Panc1 (cell line): ENCODE measurements around the gene DTX3. TPM values are rescaled to one million over a fixed set of nuclear protein-coding genes. Genes with fewer than 3 reads are reported as not detected.

Source experiments
- ATAC-seq: fragments of 200-7000 bp; cut with Tn5 transposase; 2 replicates; pipeline ENCODE4 v1.9.1; 2020; ENCODE audit warnings: mild to moderate bottlenecking, moderate library complexity
- BruUV-seq: library from RNA; stranded (reverse); fragments of 400-500 nt; replicated peaks from 2 replicates; lab custom pipeline; 2021; lab: Mats Ljungman, UMichigan
- CTCF ChIA-PET: fragments of 300-600 bp; sonication (Branson Sonifier 250); formaldehyde crosslinking; loops from one replicate; lab custom pipeline; 2022; ENCODE audit warnings: antibody characterized with exemption; lab: Charles Lee
- POLR2A ChIA-PET: fragments of 300-600 bp; sonication (Branson Sonifier 250); formaldehyde crosslinking; loops from one replicate; lab custom pipeline; 2022; ENCODE audit warnings: antibody characterized with exemption; lab: Charles Lee
- DNase-seq: peaks from one replicate; pipeline ENCODE4 v3.0.0-alpha.2; 2010; ENCODE audit warnings: low read depth, low spot score
- H3K27ac ChIP-seq: 2 replicates; pipeline ENCODE4 v1.5.1; 2011; ENCODE audit warnings: mild to moderate bottlenecking, low read length, inconsistent platforms
- H3K27me3 ChIP-seq: fragments of 200-500 bp; sonication (Bioruptor generic); 2 replicates; pipeline ENCODE4 v1.6.0; 2014; ENCODE audit warnings: low read length, inconsistent platforms; ENCODE audit not compliant: control insufficient read depth, insufficient read depth
- H3K36me3 ChIP-seq: fragments of 200-500 bp; sonication (Bioruptor generic); 2 replicates; pipeline ENCODE4 v1.5.1; 2014; ENCODE audit warnings: inconsistent platforms, mild to moderate bottlenecking, low read length, moderate library complexity; ENCODE audit not compliant: control insufficient read depth, insufficient read depth
- H3K4me1 ChIP-seq: 2 replicates; pipeline ENCODE4 v1.5.1; 2011; ENCODE audit warnings: inconsistent platforms, mild to moderate bottlenecking, low read length, moderate library complexity; ENCODE audit not compliant: control insufficient read depth, insufficient read depth
- H3K4me3 ChIP-seq, 2 experiments: 2 replicates each; pipeline ENCODE4 v1.5.1; 2011 to 2012; ENCODE audit warnings: low read depth in 2 of 2, low read length in 2 of 2, mild to moderate bottlenecking in 2 of 2, inconsistent platforms in 1 of 2, moderate library complexity in 1 of 2
- H3K9me3 ChIP-seq: fragments of 200-500 bp; sonication (Bioruptor generic); 2 replicates; pipeline ENCODE4 v1.5.1; 2014; ENCODE audit warnings: low read depth, mild to moderate bottlenecking, inconsistent platforms, low read length, moderate library complexity; ENCODE audit not compliant: control insufficient read depth, insufficient read depth
- CTCF ChIP-seq: fragments of 450-650 bp; IDR thresholded peaks from 2 replicates; pipeline ENCODE4 v1.5.1; 2017; ENCODE audit warnings: mild to moderate bottlenecking
- POLR2AphosphoS5 ChIP-seq: IDR thresholded peaks from 2 replicates; pipeline ENCODE4 v1.6.1; 2012; ENCODE audit warnings: mild to moderate bottlenecking, low read depth, low read length, moderate library complexity
- SIN3A ChIP-seq: IDR thresholded peaks from 2 replicates; pipeline ENCODE4 v1.6.1; 2012; ENCODE audit warnings: low read depth, mild to moderate bottlenecking, low read length, moderate library complexity, borderline replicate concordance; ENCODE audit not compliant: insufficient read depth
- TCF7L2 ChIP-seq: IDR thresholded peaks from 2 replicates; pipeline ENCODE4 v1.6.1; 2011; ENCODE audit warnings: mild to moderate bottlenecking, low read depth, low read length, inconsistent platforms
- in situ Hi-C: cut with HindIII; loops from 2 replicates; pipeline ENCODE4 v1.10.0; 2016; ENCODE audit warnings: low sequenced_read_pairs, low pct_unique_long_range_greater_than_20kb
- intact Hi-C: fragments of 100-400 bp; cut with micrococcal nuclease; formaldehyde crosslinking; loops from one replicate; pipeline ENCODE4 v1.10.0; 2022; ENCODE audit not compliant: unreplicated experiment
- total RNA-seq: library from RNA; stranded (reverse); gene quantifications from one replicate; pipeline ENCODE4 v1.2.1, GENCODE V29; 2021; ENCODE audit not compliant: unreplicated experiment
- TF ChIP-seq, protein P1 (sequence below), 2 experiments: IDR thresholded peaks; 2 replicates each; pipeline ENCODE4 v1.6.1; 2011 to 2012; ENCODE audit warnings: low read depth in 2 of 2, control low read depth in 1 of 2, low read length in 1 of 2, mild to moderate bottlenecking in 1 of 2, moderate library complexity in 1 of 2; ENCODE audit not compliant: insufficient read depth in 1 of 2

The DTX3 gene
- total RNA-seq, 1 experiment from 2014 or later, result 37.8 TPM

DNA sequence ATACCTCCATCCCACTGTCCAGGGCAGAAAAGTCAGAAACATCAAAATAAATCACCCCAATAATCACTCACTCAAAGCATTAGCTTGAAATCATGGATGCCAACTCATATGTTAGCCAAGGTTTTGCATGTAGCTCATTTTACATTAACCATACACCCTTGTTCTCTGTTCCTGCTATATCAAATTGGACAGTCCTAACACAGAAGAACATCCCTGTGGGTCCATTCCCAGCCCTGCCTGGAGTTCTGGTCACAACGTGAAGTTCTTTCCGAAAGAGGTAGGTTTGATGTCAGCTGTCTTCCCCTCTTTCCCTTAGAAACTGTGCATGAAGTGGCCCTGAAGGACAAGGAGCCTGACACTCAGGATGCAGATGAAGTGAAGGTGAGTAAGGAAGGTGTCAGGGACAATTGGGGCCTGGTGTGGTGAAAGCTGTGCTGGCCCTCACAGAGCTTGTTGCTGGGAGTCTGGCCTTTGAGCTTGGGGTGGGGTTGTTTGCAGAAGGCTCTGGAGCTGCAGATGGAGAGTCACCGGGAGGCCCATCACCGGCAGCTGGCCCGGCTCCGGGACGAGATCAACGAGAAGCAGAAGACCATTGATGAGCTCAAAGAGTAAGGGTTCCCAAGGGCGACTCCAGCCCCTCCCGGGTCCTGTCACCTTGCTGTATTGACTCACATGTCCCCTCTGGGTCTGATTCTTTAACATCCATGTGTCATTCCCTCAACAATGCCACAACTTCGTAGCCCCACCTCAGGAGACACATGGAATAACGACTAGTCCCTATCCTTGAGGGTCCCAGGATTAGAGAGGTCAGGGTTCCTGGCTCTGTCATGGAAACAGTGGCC is 28.6 kb upstream of the DTX3 start:
- intact Hi-C loops, result no loop called here
- ATAC-seq (no peak), DNase-seq (no peak)
- Histone ChIP-seq H3K27me3 (no peaks in the 10 kb centered on the region), H3K4me3 (no peak overlapping the region), H3K27ac (no peak overlapping the region), H3K4me1 (no peaks in the 10 kb centered on the region), H3K9me3 (no peaks in the 10 kb centered on the region), H3K36me3 (no peaks in the 10 kb centered on the region)
- no peak for TF ChIP-seq SIN3A
- ChIA-PET POLR2A (interaction anchor here (0.5 kb wide), 1 partner anchor 67 kb away, joined by 8 read pairs; no protein-coding TSS in a partner anchor), CTCF (interaction anchor here (0.6 kb wide), 1 partner anchor 330 kb away, joined by 9 read pairs; no protein-coding TSS in a partner anchor)
- in situ Hi-C loops, result no loop called here
- BruUV-seq, result no TSS peak

DNA sequence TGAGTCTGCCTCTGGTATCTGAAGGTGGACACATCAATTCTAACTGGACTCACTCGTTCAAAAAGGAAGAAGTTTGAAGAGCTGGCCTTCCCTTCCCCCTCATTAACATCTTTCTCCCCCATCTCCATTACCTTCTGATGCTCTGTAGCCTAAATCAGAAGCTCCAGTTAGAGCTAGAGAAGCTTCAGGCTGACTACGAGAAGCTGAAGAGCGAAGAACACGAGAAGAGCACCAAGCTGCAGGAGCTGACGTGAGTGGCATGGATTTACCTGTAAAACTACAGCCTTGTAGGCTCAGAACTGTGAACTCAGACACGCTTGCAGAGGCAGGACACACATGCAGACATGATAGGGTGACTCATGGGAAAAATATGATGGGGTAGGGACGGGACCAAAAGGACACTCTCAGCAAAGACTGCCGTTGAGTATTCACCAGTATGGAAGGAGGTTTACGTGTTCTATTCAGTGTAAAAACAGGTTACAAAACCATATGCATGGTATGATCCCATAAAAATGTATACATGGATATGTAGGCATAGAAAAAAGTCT is 27.9 kb upstream of the DTX3 start:
- no peaks in the 10 kb centered on the region for H3K27me3 ChIP-seq
- in situ Hi-C loops (no loop called here), intact Hi-C loops (no loop called here)
- TF ChIP-seq TCF7L2 (no peak), SIN3A (no peak), CTCF (no peak), POLR2AphosphoS5 (no peak)
- TF ChIP-seq, protein P1, sequence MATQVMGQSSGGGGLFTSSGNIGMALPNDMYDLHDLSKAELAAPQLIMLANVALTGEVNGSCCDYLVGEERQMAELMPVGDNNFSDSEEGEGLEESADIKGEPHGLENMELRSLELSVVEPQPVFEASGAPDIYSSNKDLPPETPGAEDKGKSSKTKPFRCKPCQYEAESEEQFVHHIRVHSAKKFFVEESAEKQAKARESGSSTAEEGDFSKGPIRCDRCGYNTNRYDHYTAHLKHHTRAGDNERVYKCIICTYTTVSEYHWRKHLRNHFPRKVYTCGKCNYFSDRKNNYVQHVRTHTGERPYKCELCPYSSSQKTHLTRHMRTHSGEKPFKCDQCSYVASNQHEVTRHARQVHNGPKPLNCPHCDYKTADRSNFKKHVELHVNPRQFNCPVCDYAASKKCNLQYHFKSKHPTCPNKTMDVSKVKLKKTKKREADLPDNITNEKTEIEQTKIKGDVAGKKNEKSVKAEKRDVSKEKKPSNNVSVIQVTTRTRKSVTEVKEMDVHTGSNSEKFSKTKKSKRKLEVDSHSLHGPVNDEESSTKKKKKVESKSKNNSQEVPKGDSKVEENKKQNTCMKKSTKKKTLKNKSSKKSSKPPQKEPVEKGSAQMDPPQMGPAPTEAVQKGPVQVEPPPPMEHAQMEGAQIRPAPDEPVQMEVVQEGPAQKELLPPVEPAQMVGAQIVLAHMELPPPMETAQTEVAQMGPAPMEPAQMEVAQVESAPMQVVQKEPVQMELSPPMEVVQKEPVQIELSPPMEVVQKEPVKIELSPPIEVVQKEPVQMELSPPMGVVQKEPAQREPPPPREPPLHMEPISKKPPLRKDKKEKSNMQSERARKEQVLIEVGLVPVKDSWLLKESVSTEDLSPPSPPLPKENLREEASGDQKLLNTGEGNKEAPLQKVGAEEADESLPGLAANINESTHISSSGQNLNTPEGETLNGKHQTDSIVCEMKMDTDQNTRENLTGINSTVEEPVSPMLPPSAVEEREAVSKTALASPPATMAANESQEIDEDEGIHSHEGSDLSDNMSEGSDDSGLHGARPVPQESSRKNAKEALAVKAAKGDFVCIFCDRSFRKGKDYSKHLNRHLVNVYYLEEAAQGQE (IDR thresholded peaks at IDR 0.05; ENCODE audit: insufficient read depth in 1 of 2, low read depth in 2 of 2, low read length in 1 of 2), result no peak
- no peaks in the 10 kb centered on the region for H3K4me1 ChIP-seq
- no peak for DNase-seq
- no peaks in the 10 kb centered on the region for H3K9me3 ChIP-seq
- POLR2A ChIA-PET, result interaction anchor here (0.5 kb wide), 1 partner anchor 14 kb away, joined by 7 read pairs; the partner anchor contains the start of gene PIP4K2C
- no peaks in the 10 kb centered on the region for H3K36me3 ChIP-seq
- BruUV-seq, result no TSS peak
- CTCF ChIA-PET, result no interaction called here
- no peak for ATAC-seq
- H3K4me3 ChIP-seq, result no peak overlapping the region
- no peak overlapping the region for H3K27ac ChIP-seq
